ENCODE measurements around the gene UQCRC1. TPM values are rescaled to one million over a fixed set of nuclear protein-coding genes. Genes with fewer than 3 reads are reported as not detected.

UQCRC1 gene
- total and polyA plus RNA-seq, 2 donors: 108 to 159 TPM

- 95% methylated on average over 14 of the region's 14 CpGs for WGBS
- Histone ChIP-seq H3K27ac (ENCODE audit: low read depth in 1 of 2, low read length in 1 of 2) (no peak overlapping the region), H3K27me3 (ENCODE audit: control insufficient read depth in 2 of 2, insufficient read depth in 1 of 2, low read length in 1 of 2) (peaks cover 18 to 84% of the 10 kb centered on the region in 2 donors), H3K4me1 (ENCODE audit: control insufficient read depth in 2 of 2, insufficient read depth in 2 of 2, low read length in 2 of 2) (no peaks in the 10 kb centered on the region), H3K36me3 (ENCODE audit: control insufficient read depth in 2 of 2, insufficient read depth in 2 of 2, low read length in 1 of 2) (no peaks in the 10 kb centered on the region), H3K9me3 (ENCODE audit: control insufficient read depth in 2 of 2, insufficient read depth in 1 of 2, low read length in 1 of 2) (no peaks in the 10 kb centered on the region), H3K4me3 (ENCODE audit: low read length in 2 of 2) (no peak overlapping the region)
- no peak for DNase-seq (ENCODE audit: low read depth in 6 of 9, low spot score in 9 of 9)
These were observed 18.0 kb downstream of the UQCRC1 start for GRCh38 chr3:48591436-48591835.

DNA sequence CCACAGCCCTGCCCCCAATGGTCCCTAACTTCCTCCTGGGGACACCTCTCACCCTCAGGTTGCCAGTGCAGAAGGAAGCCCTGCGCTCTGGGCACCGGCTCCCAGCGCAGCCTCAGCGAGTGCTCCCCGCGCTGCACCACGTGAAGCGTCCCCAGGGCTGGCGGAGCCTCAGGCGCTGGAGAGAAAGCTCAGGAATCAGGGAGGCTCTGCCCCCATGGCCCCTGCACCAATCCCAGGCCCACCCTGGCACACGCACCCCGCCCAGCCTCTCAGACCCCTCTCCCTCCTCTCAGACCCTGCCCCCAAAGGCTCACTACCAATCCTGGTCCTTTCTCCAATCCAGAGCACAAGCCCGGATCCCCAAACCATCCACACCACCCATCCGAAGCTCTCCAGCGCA lies 21.2 kb downstream of the UQCRC1 start:
- no peaks in the 10 kb centered on the region for H3K4me1 ChIP-seq (ENCODE audit: control insufficient read depth in 2 of 2, insufficient read depth in 2 of 2, low read length in 2 of 2)
- peaks cover 1 to 52% of the 10 kb centered on the region in 2 donors for H3K27me3 ChIP-seq (ENCODE audit: control insufficient read depth in 2 of 2, insufficient read depth in 1 of 2, low read length in 1 of 2)
- H3K4me3 ChIP-seq (ENCODE audit: low read length in 2 of 2): no peak overlapping the region
- no peaks in the 10 kb centered on the region for H3K9me3 ChIP-seq (ENCODE audit: control insufficient read depth in 2 of 2, insufficient read depth in 1 of 2, low read length in 1 of 2)
- DNase-seq (ENCODE audit: low read depth in 6 of 9, low spot score in 9 of 9): no peak
- 70% methylated on average over 15 of the region's 15 CpGs for WGBS
- H3K27ac ChIP-seq (ENCODE audit: low read depth in 1 of 2, low read length in 1 of 2): no peak overlapping the region
- H3K36me3 ChIP-seq (ENCODE audit: control insufficient read depth in 2 of 2, insufficient read depth in 2 of 2, low read length in 1 of 2): no peaks in the 10 kb centered on the region

GRCh38 chr3:48587686-48588085 lies 21.8 kb downstream of the UQCRC1 start:
- H3K27me3 ChIP-seq (ENCODE audit: control insufficient read depth in 2 of 2, insufficient read depth in 1 of 2, low read length in 1 of 2): peaks cover 0 to 47% of the 10 kb centered on the region in 2 donors
- no peak overlapping the region for H3K27ac ChIP-seq (ENCODE audit: low read depth in 1 of 2, low read length in 1 of 2)
- H3K4me3 ChIP-seq (ENCODE audit: low read length in 2 of 2): no peak overlapping the region
- no peaks in the 10 kb centered on the region for H3K4me1 ChIP-seq (ENCODE audit: control insufficient read depth in 2 of 2, insufficient read depth in 2 of 2, low read length in 2 of 2)
- WGBS: 88% methylated on average over 11 of the region's 11 CpGs
- no peaks in the 10 kb centered on the region for H3K9me3 ChIP-seq (ENCODE audit: control insufficient read depth in 2 of 2, insufficient read depth in 1 of 2, low read length in 1 of 2)
- no peaks in the 10 kb centered on the region for H3K36me3 ChIP-seq (ENCODE audit: control insufficient read depth in 2 of 2, insufficient read depth in 2 of 2, low read length in 1 of 2)
- no peak for DNase-seq (ENCODE audit: low read depth in 6 of 9, low spot score in 9 of 9)

- Histone ChIP-seq H3K9me3 (ENCODE audit: control insufficient read depth in 2 of 2, insufficient read depth in 1 of 2, low read length in 1 of 2) (no peaks in the 10 kb centered on the region), H3K4me1 (ENCODE audit: control insufficient read depth in 2 of 2, insufficient read depth in 2 of 2, low read length in 2 of 2) (no peaks in the 10 kb centered on the region), H3K27me3 (ENCODE audit: control insufficient read depth in 2 of 2, insufficient read depth in 1 of 2, low read length in 1 of 2) (peaks cover 0 to 31% of the 10 kb centered on the region in 2 donors), H3K4me3 (ENCODE audit: low read length in 2 of 2) (no peak overlapping the region), H3K27ac (ENCODE audit: low read depth in 1 of 2, low read length in 1 of 2) (no peak overlapping the region), H3K36me3 (ENCODE audit: control insufficient read depth in 2 of 2, insufficient read depth in 2 of 2, low read length in 1 of 2) (no peaks in the 10 kb centered on the region)
- no peak for DNase-seq (ENCODE audit: low read depth in 6 of 9, low spot score in 9 of 9)
- WGBS: 92% methylated on average over 8 of the region's 8 CpGs
These were observed 24.0 kb downstream of the UQCRC1 start for GRCh38 chr3:48585411-48585810.

- DNase-seq (ENCODE audit: low read depth in 6 of 9, low spot score in 9 of 9): no peak
- no peaks in the 10 kb centered on the region for H3K36me3 ChIP-seq (ENCODE audit: control insufficient read depth in 2 of 2, insufficient read depth in 2 of 2, low read length in 1 of 2)
- H3K4me1 ChIP-seq (ENCODE audit: control insufficient read depth in 2 of 2, insufficient read depth in 2 of 2, low read length in 2 of 2): no peaks in the 10 kb centered on the region
- H3K4me3 ChIP-seq (ENCODE audit: low read length in 2 of 2): no peak overlapping the region
- WGBS: 96% methylated on average over 9 of the region's 9 CpGs
- peaks cover 0 to 25% of the 10 kb centered on the region in 2 donors for H3K27me3 ChIP-seq (ENCODE audit: control insufficient read depth in 2 of 2, insufficient read depth in 1 of 2, low read length in 1 of 2)
- no peak overlapping the region for H3K27ac ChIP-seq (ENCODE audit: low read depth in 1 of 2, low read length in 1 of 2)
- H3K9me3 ChIP-seq (ENCODE audit: control insufficient read depth in 2 of 2, insufficient read depth in 1 of 2, low read length in 1 of 2): no peaks in the 10 kb centered on the region
These were observed 24.6 kb downstream of the UQCRC1 start for GRCh38 chr3:48584836-48585235.

DNA sequence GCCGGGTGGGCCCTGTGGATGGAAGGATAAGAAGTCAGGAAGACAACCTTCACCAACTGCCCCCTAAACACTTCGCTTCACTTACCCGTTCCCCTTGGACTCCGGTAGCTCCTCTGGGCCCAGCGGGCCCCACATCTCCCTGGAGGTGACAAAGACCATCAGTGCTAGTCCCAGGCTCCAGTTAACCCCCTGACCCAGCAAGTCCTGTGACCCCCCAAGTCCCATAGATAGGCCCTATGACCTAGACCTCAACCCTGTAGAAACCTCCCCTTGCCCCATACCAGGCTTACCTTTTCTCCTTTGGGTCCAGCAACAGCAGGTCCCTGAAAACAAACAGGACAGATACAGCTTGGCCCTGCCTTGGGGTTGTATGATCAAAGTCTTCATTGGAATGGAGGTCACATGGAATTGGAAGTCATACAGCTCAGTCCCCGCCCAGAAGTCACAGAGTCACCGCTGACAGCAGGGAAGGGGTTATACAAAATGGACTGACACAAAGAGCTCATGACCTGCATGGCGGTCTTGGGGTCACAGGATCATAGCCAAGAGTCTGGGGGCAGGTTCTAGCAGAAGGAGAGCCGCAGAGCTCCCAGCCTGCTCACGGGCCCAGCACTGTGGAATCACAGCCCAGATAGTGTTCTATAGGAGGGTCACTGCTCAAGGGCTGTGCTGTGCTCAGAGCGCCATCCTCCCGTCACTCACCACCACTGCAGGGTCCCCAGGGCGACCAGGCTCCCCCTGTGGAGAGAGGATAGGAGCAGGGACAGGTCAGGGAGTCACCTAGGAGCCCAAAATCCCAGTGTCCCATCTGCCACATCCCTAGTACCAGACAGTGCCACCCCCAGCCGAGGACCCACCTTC lies 27.6 kb downstream of the UQCRC1 start:
- 98% methylated on average over 14 of the region's 14 CpGs for WGBS
- no peak overlapping the region for H3K27ac ChIP-seq (ENCODE audit: low read depth in 1 of 2, low read length in 1 of 2)
- no peaks in the 10 kb centered on the region for H3K9me3 ChIP-seq (ENCODE audit: control insufficient read depth in 2 of 2, insufficient read depth in 1 of 2, low read length in 1 of 2)
- no peak for DNase-seq (ENCODE audit: low read depth in 6 of 9, low spot score in 9 of 9)
- no peaks in the 10 kb centered on the region for H3K4me1 ChIP-seq (ENCODE audit: control insufficient read depth in 2 of 2, insufficient read depth in 2 of 2, low read length in 2 of 2)
- no peaks in the 10 kb centered on the region for H3K27me3 ChIP-seq (ENCODE audit: control insufficient read depth in 2 of 2, insufficient read depth in 1 of 2, low read length in 1 of 2)
- no peaks in the 10 kb centered on the region for H3K36me3 ChIP-seq (ENCODE audit: control insufficient read depth in 2 of 2, insufficient read depth in 2 of 2, low read length in 1 of 2)
- H3K4me3 ChIP-seq (ENCODE audit: low read length in 2 of 2): no peak overlapping the region

GRCh38 chr3:48576647-48577046 lies 32.8 kb downstream of the UQCRC1 start:
- DNase-seq (ENCODE audit: low read depth in 6 of 9, low spot score in 9 of 9): no peak
- Histone ChIP-seq H3K4me3 (ENCODE audit: low read length in 2 of 2) (no peak overlapping the region), H3K27ac (ENCODE audit: low read depth in 1 of 2, low read length in 1 of 2) (no peak overlapping the region), H3K27me3 (ENCODE audit: control insufficient read depth in 2 of 2, insufficient read depth in 1 of 2, low read length in 1 of 2) (no peaks in the 10 kb centered on the region), H3K36me3 (ENCODE audit: control insufficient read depth in 2 of 2, insufficient read depth in 2 of 2, low read length in 1 of 2) (no peaks in the 10 kb centered on the region), H3K9me3 (ENCODE audit: control insufficient read depth in 2 of 2, insufficient read depth in 1 of 2, low read length in 1 of 2) (no peaks in the 10 kb centered on the region), H3K4me1 (ENCODE audit: control insufficient read depth in 2 of 2, insufficient read depth in 2 of 2, low read length in 2 of 2) (no peaks in the 10 kb centered on the region)
- 91% methylated on average over 4 of the region's 4 CpGs for WGBS

GRCh38 chr3:48575366-48575765 lies 34.1 kb downstream of the UQCRC1 start:
- H3K9me3 ChIP-seq (ENCODE audit: control insufficient read depth in 2 of 2, insufficient read depth in 1 of 2, low read length in 1 of 2): no peaks in the 10 kb centered on the region
- H3K36me3 ChIP-seq (ENCODE audit: control insufficient read depth in 2 of 2, insufficient read depth in 2 of 2, low read length in 1 of 2): no peaks in the 10 kb centered on the region
- no peaks in the 10 kb centered on the region for H3K4me1 ChIP-seq (ENCODE audit: control insufficient read depth in 2 of 2, insufficient read depth in 2 of 2, low read length in 2 of 2)
- no peak overlapping the region for H3K27ac ChIP-seq (ENCODE audit: low read depth in 1 of 2, low read length in 1 of 2)
- H3K27me3 ChIP-seq (ENCODE audit: control insufficient read depth in 2 of 2, insufficient read depth in 1 of 2, low read length in 1 of 2): no peaks in the 10 kb centered on the region
- DNase-seq (ENCODE audit: low read depth in 6 of 9, low spot score in 9 of 9): no peak
- WGBS: 96% methylated on average over 17 of the region's 17 CpGs
- no peak overlapping the region for H3K4me3 ChIP-seq (ENCODE audit: low read length in 2 of 2)

DNA sequence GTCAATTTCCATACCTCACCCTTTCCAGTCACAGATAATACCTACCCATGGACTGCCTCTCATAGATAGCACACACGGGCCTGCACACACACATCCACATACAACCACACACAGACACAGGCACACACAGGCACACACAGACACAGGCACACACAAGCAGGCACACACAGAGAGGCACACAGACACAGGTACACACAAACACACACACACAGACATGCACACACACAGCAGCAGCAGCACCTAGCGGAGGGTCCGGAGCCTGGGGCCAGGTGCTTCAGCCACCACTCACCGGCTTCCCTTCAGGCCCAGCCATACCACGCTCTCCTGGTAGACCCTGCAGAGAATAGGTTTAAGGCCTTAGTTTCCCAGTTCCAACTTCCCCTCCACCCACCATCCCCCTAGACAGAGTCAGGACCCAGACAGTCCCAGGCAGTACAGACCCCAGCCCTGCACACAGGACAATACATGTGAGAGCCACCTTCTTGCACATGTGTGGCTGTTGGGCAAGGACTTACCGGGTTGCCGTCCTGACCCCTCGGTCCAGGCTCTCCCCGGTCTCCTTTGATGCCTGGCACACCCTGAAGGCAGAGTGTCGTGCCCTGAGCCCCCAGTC lies 35.4 kb downstream of the UQCRC1 start:
- Histone ChIP-seq H3K36me3 (ENCODE audit: control insufficient read depth in 2 of 2, insufficient read depth in 2 of 2, low read length in 1 of 2) (no peaks in the 10 kb centered on the region), H3K4me1 (ENCODE audit: control insufficient read depth in 2 of 2, insufficient read depth in 2 of 2, low read length in 2 of 2) (no peaks in the 10 kb centered on the region), H3K9me3 (ENCODE audit: control insufficient read depth in 2 of 2, insufficient read depth in 1 of 2, low read length in 1 of 2) (no peaks in the 10 kb centered on the region), H3K27ac (ENCODE audit: low read depth in 1 of 2, low read length in 1 of 2) (no peak overlapping the region), H3K4me3 (ENCODE audit: low read length in 2 of 2) (no peak overlapping the region), H3K27me3 (ENCODE audit: control insufficient read depth in 2 of 2, insufficient read depth in 1 of 2, low read length in 1 of 2) (no peaks in the 10 kb centered on the region)
- 98% methylated on average over 10 of the region's 10 CpGs for WGBS
- DNase-seq (ENCODE audit: low read depth in 6 of 9, low spot score in 9 of 9): no peak

Data from thymus (tissue), 11 donors.